Type B pancreatic cell (in vitro differentiated cells): ENCODE data around the gene MALRD1. TPM values are rescaled to one million over a fixed set of nuclear protein-coding genes. Genes with fewer than 3 reads are reported as not detected.

Experiments
- DNase-seq: peaks from one replicate; pipeline ENCODE4 v3.0.0; 2021; ENCODE audit warnings: mixed read lengths; ENCODE audit not compliant: unreplicated experiment; ENCODE audit errors: extremely low spot score
- H3K27ac Mint-ChIP-seq: 2 replicates; pipeline ENCODE4 v1.8.0; 2021; ENCODE audit warnings: mild to moderate bottlenecking, mixed read lengths
- H3K27me3 Mint-ChIP-seq: 2 replicates; pipeline ENCODE4 v1.8.0; 2021; ENCODE audit warnings: mixed read lengths
- H3K36me3 Mint-ChIP-seq: 2 replicates; pipeline ENCODE4 v1.8.0; 2021; ENCODE audit warnings: mixed read lengths
- H3K4me1 Mint-ChIP-seq: one replicate; pipeline ENCODE4 v1.8.0; 2021; ENCODE audit warnings: mixed read lengths; ENCODE audit not compliant: unreplicated experiment
- H3K4me3 Mint-ChIP-seq: 2 replicates; pipeline ENCODE4 v1.8.0; 2021; ENCODE audit warnings: mild to moderate bottlenecking, mixed read lengths
- H3K9me3 Mint-ChIP-seq: 2 replicates; pipeline ENCODE4 v1.8.0; 2021; ENCODE audit warnings: mixed read lengths
- CTCF ChIP-seq: fragments of 200-600 bp; sonication (generic); conservative IDR thresholded peaks from 2 replicates; pipeline ENCODE4 v1.5.0; 2021; ENCODE audit warnings: antibody characterized with exemption, mild to moderate bottlenecking
- total RNA-seq: library from RNA; stranded (reverse); gene quantifications from 2 replicates; pipeline ENCODE4 v1.2.1, GENCODE V29; 2021; ENCODE audit warnings: low replicate concordance

Gene MALRD1
- total RNA-seq, 1 donor from 2014 or later, result 1.4 TPM

- Mint-ChIP-seq H3K9me3 (no peaks in the 10 kb centered on the region), H3K4me3 (no peak overlapping the region), H3K27ac (no peak overlapping the region), H3K27me3 (no peaks in the 10 kb centered on the region), H3K36me3 (no peaks in the 10 kb centered on the region), H3K4me1 (no peaks in the 10 kb centered on the region)
- no peak for DNase-seq
- no peak for TF ChIP-seq CTCF
Measured at GRCh38 chr10:19098803-19099202, 50.2 kb downstream of the MALRD1 start.

GRCh38 chr10:19107406-19107805 is 58.8 kb downstream of the MALRD1 start:
- no peaks in the 10 kb centered on the region for H3K27me3 Mint-ChIP-seq
- H3K27ac Mint-ChIP-seq, result no peak overlapping the region
- no peak overlapping the region for H3K4me3 Mint-ChIP-seq
- TF ChIP-seq CTCF, result no peak
- no peaks in the 10 kb centered on the region for H3K4me1 Mint-ChIP-seq
- no peak for DNase-seq
- no peaks in the 10 kb centered on the region for H3K36me3 Mint-ChIP-seq
- H3K9me3 Mint-ChIP-seq, result peaks cover 4% of the 10 kb centered on the region

GRCh38 chr10:19111501-19112267 is 63.1 kb downstream of the MALRD1 start:
- H3K4me3 Mint-ChIP-seq, result no peak overlapping the region
- H3K9me3 Mint-ChIP-seq, result peaks cover 4% of the 10 kb centered on the region
- H3K4me1 Mint-ChIP-seq, result no peaks in the 10 kb centered on the region
- H3K27ac Mint-ChIP-seq, result no peak overlapping the region
- TF ChIP-seq CTCF, result no peak
- no peak for DNase-seq
- H3K36me3 Mint-ChIP-seq, result no peaks in the 10 kb centered on the region
- H3K27me3 Mint-ChIP-seq, result no peaks in the 10 kb centered on the region

- H3K36me3 Mint-ChIP-seq, result no peaks in the 10 kb centered on the region
- H3K4me3 Mint-ChIP-seq, result no peak overlapping the region
- H3K27me3 Mint-ChIP-seq, result no peaks in the 10 kb centered on the region
- H3K4me1 Mint-ChIP-seq, result no peaks in the 10 kb centered on the region
- TF ChIP-seq CTCF, result no peak
- H3K9me3 Mint-ChIP-seq, result no peaks in the 10 kb centered on the region
- H3K27ac Mint-ChIP-seq, result no peak overlapping the region
- DNase-seq, result no peak
Measured at GRCh38 chr10:19117438-19117837, 68.8 kb downstream of the MALRD1 start.

- no peak for TF ChIP-seq CTCF
- H3K4me3 Mint-ChIP-seq, result no peak overlapping the region
- no peaks in the 10 kb centered on the region for H3K9me3 Mint-ChIP-seq
- no peaks in the 10 kb centered on the region for H3K27me3 Mint-ChIP-seq
- H3K4me1 Mint-ChIP-seq, result no peaks in the 10 kb centered on the region
- no peaks in the 10 kb centered on the region for H3K36me3 Mint-ChIP-seq
- no peak for DNase-seq
- H3K27ac Mint-ChIP-seq, result no peak overlapping the region
Measured at GRCh38 chr10:19119191-19119590, 70.6 kb downstream of the MALRD1 start.
